Uterus (tissue), 2 donors: ENCODE data around the gene APPL2.

Source experiments
- POLR2A ChIP-seq, 2 donors: fragments of 450-650 bp; IDR thresholded peaks; one replicate each; pipeline ENCODE4 v1.6.1; 2016; ENCODE audit warnings: antibody characterized with exemption in 2 of 2, mild to moderate bottlenecking in 1 of 2, moderate library complexity in 1 of 2
- TF ChIP-seq, protein P1 (sequence below), 4 experiments: fragments of 200-600 bp in 2 of 4; fragments of 450-650 bp in 2 of 4; sonication (generic) in 2 of 4; IDR thresholded peaks; one replicate each; pipeline ENCODE4 v1.5.1; 2016 to 2019; ENCODE audit warnings: antibody characterized with exemption in 4 of 4, mild to moderate bottlenecking in 2 of 4, moderate library complexity in 1 of 4

DNA sequence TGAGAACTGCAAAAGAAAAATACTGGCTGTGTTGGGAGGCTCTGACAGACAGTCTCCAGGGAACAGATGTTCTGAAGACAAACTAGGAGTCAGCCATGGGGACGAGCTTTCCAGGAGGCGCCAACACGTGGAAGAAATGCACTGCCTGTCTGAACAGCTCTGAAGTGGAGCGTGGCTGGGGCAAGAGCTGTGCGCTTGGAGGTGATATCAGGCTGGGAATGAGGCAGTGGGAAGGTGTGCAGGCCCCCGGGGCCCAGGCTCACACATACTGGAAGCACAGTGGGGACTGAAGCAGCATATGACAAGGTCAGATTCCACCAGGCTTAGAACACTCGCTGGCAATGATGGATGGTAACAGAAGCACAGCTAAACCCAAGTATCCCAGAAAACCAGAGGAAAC, 17.5 kb downstream of the APPL2 start:
- TF ChIP-seq, protein P1, sequence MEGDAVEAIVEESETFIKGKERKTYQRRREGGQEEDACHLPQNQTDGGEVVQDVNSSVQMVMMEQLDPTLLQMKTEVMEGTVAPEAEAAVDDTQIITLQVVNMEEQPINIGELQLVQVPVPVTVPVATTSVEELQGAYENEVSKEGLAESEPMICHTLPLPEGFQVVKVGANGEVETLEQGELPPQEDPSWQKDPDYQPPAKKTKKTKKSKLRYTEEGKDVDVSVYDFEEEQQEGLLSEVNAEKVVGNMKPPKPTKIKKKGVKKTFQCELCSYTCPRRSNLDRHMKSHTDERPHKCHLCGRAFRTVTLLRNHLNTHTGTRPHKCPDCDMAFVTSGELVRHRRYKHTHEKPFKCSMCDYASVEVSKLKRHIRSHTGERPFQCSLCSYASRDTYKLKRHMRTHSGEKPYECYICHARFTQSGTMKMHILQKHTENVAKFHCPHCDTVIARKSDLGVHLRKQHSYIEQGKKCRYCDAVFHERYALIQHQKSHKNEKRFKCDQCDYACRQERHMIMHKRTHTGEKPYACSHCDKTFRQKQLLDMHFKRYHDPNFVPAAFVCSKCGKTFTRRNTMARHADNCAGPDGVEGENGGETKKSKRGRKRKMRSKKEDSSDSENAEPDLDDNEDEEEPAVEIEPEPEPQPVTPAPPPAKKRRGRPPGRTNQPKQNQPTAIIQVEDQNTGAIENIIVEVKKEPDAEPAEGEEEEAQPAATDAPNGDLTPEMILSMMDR (IDR thresholded peaks at IDR 0.05), result no peak
- TF ChIP-seq POLR2A (IDR thresholded peaks at IDR 0.05), result no peak
